CD4-positive, alpha-beta T cell treated with Interleukin-21 for 1 hour (primary cell): Measurements from ENCODE around the gene GALNT13.
"Not testable (repeated sequence)": the region's sequence is repeated elsewhere in the genome, so short reads cannot be mapped to it uniquely, and the experiment has no call there.

ENCODE experiments used
- DNase-seq: peaks from one replicate; pipeline ENCODE4 v3.0.0-alpha.2; 2020

The GALNT13 gene

DNA sequence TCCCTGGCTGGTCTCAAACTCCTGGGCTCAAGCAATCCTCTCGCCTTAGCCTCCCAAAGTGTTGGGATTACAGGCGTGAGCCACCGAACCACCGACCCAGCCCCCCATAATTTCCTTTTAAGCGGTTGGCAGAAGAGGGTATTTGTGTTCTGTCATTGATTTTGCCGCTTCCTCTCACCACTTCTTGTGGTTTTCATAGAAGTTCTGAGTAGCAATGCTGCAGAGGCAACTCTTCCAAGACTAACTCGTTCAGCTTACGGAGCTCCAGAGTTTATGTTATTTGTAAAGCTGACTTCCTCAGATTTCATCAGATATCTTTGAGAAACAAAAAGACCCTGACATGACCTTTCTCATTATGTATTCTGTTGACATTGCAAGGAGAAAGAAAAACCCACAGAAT, 565.4 kb downstream of the GALNT13 start:
- no peak for DNase-seq

DNA sequence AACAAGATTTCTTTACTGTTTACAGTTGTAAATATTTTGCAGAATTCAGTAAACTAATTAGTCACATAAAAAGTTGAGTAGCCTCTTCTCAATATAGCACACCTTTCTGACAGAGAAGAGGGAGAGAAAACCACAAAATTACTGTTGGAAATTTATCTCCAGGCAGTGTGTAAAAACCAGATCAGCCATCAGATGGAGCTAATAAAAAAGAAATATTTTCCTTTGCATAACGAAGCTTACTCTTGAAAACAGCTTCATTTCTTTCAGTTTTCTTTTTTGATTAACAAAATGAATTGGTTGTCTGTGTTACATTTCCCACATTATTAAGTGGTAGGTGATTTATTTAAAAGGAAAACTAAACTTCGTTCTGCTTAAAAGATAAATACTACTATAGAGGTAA, 567.4 kb downstream of the GALNT13 start:
- DNase-seq = no peak

GRCh38 chr2:154443919-154444318, 572.2 kb downstream of the GALNT13 start:
- no peak for DNase-seq

GRCh38 chr2:154446324-154446723, 574.6 kb downstream of the GALNT13 start:
- no peak for DNase-seq

GRCh38 chr2:154447727-154448418, 576.2 kb downstream of the GALNT13 start:
- DNase-seq = no peak

GRCh38 chr2:154449951-154450658, 578.4 kb downstream of the GALNT13 start:
- no peak for DNase-seq

- DNase-seq = no peak
These were observed 580.7 kb downstream of the GALNT13 start for GRCh38 chr2:154452471-154452870.

DNA sequence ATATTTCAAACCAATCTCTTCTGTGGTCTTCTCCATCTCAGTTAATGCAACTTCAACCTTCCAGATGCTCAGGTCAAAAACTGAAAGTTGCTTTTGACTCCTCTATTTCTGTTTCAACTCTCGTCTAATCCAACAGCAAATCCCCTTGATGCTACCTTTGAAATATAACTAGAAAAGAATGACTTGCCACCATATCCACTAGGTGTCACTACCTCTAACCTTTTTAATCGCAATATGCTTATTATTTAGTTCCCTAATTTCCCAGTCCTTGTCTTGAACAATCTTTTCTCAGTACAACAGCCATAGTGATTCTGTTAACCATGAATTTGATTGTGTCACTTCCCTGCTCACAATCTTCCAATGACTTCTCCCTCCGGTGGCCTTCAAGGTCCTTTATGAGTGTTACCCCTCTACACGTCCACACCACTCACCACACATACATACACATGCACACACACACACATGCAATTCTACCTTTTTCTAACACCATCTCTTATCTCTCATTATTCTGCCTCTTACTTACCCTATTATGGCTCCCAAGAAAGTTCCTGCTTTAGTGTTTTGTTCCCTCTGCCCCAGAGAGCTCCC, 581.3 kb downstream of the GALNT13 start:
- no peak for DNase-seq

- no peak for DNase-seq
These were observed 583.4 kb downstream of the GALNT13 start for GRCh38 chr2:154455166-154455565.

DNA sequence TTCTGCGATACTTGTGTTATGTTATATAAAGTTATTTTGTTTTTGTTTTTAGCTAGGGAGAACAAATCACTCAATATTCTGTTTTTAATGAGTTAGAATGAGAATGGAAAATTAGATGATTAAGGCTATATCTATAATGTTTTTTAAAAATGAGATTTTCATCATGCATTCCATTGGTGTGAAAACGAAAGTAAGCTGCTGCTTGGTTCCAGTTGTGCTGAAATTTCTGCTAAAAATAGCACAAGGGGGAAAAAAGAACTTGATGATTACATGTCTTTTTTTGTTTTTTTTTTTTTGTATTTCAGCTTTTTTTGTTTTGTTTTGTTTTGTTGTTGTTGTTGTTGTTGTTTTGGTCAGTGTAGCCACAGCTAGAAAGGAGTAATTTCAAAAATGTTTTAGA, 584.1 kb downstream of the GALNT13 start:
- no peak for DNase-seq

- no peak for DNase-seq
These were observed 585.6 kb downstream of the GALNT13 start for GRCh38 chr2:154457286-154457685.

- DNase-seq = no peak
These were observed 587.6 kb downstream of the GALNT13 start for GRCh38 chr2:154459286-154459685.

- no peak for DNase-seq
These were observed 590.9 kb downstream of the GALNT13 start for GRCh38 chr2:154462634-154463033.

- no peak for DNase-seq
These were observed 594.5 kb downstream of the GALNT13 start for GRCh38 chr2:154466226-154466625.

DNA sequence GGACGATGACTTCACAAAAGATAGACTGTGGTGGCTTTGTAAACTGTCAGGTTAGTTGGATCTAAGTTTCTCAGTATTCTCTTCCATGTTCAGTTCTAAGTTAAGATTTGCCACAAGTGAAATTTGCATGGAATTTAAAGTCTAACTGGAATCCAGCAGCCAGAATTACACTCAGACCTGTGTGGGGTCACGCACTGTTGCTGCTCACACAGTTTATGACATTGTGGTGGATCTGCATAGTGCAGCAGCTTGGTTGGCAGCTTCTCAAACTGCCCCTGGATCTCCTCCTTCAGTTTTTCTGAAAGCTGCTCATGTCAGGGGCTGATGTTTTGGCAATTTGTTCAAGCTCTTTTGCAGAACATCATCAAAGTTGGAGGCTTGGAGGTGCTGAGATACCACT, 598.7 kb downstream of the GALNT13 start:
- no peak for DNase-seq

DNA sequence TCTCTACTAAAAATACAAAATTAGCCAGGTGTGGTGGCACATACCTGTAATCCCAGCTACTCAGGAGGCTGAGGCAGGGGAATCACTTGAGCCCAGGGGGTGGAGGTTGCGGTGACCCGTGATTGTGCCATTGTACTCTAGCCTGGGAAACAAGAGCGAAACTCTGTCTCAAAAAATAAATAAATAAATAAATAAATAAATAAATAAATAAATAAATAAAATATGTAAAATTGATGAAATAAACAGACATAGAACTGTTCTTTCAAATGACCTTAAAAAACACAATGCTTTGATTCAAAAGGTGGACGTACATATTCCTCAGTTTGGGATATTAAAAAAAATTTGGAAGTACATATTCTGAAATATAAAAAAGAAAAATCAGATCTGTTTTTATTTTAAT, 599.8 kb downstream of the GALNT13 start:
- DNase-seq = not testable (repeated sequence)

- DNase-seq = no peak
These were observed 605.6 kb downstream of the GALNT13 start for GRCh38 chr2:154477319-154477718.

- DNase-seq = no peak
These were observed 608.8 kb downstream of the GALNT13 start for GRCh38 chr2:154480521-154480920.

DNA sequence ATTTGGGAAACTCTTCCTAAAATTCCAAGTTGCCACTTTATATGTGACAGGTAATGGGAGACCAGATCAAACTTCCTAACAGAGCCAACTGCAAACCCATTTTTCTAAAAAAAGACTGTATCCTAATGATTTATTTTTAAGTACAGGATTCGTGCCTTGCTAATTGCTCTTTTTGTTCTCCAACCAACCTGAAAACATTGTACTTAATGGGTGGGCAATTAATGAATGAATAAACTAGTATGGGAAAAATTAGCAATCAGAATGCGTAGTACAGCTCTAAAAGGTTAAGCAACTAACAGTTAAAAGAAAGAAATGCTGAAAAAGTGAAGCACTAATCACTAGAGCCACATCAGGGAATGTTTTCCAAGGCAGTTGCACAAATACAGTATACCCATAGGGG, 609.6 kb downstream of the GALNT13 start:
- DNase-seq = no peak

GRCh38 chr2:154484338-154485099, 612.8 kb downstream of the GALNT13 start:
- no peak for DNase-seq

DNA sequence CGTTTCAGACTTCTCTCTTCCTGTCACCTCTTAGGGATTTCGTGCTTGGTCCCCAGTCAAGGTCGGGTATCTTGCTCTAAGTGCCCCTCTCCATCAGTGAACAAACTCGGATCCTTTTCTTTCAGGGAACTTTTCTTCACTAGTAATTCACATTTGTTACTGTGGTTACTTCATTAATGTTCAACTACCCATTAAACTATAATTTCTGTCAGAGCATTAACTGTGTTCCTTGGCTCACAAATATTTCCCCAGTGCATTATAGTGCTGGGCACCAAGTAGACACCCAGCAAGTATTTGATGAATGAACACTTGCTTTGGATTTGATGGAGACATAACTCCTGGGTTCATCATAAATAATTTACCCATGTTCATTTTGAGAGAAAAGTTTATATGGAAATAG, 617.1 kb downstream of the GALNT13 start:
- DNase-seq = no peak

GRCh38 chr2:154489266-154489858, 617.6 kb downstream of the GALNT13 start:
- DNase-seq = no peak

DNA sequence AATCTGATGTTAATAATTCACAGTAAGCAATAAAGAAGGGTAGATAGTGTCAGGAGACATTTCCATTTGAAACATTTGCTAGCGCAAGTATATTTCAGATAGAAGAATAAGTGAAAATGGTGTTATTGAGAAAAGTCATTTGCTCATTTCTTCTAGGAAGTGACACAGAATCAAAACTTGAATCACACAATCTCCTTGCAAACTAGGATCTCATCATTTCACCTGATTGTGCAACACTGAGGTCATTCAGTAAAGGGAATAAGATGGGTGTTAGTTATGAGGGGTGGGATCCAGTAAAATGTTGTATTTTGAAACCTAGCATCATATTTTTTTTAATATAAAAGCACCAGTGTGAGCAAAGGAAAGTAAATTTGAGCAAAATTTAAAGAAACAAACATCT, 618.8 kb downstream of the GALNT13 start:
- DNase-seq = no peak
